ENCODE measurements around the gene MEF2B. TPM values are rescaled to one million over a fixed set of nuclear protein-coding genes. Genes with fewer than 3 reads are reported as not detected.

MEF2B gene
- total RNA-seq: 1 to 10 TPM; 3.9 to 4.3 TPM

GRCh38 chr19:19170053-19170872 is at the start of gene MEF2B:
Gene MEF2B (minus strand): TSS chr19:19170263. CDS start chr19:19150735, 19,528 bp downstream.
- H3K36me3 Mint-ChIP-seq: no peaks in the 10 kb centered on the region
- H3K27ac Mint-ChIP-seq: no peak within 1 kb of the TSS
- H3K4me3 Mint-ChIP-seq: peak within 1 kb of the TSS; percentile 1
- no peaks in the 10 kb centered on the region for H3K27me3 Mint-ChIP-seq
- peaks cover 13% of the 10 kb centered on the region for H3K4me1 Mint-ChIP-seq (ENCODE audit: low read depth)
- CTCF ChIA-PET: interaction anchor here (1.2 kb wide), 1 partner anchor 24 kb away, joined by 5 read pairs; no protein-coding TSS in a partner anchor
- H3K9me3 Mint-ChIP-seq: no peaks in the 10 kb centered on the region
- peak; percentile 83 for DNase-seq
- POLR2A ChIA-PET: no interaction called here
- intact Hi-C loops (cut with micrococcal nuclease): loop anchor here (5.0 kb wide), 1 partner anchor 57 kb away; no protein-coding TSS in a partner anchor

GRCh38 chr19:19218911-19219310 is 48.8 kb upstream of the MEF2B start:
- Mint-ChIP-seq H3K27me3 (peaks cover 20% of the 10 kb centered on the region), H3K4me1 (ENCODE audit: low read depth) (no peaks in the 10 kb centered on the region), H3K4me3 (no peak overlapping the region), H3K36me3 (no peaks in the 10 kb centered on the region), H3K27ac (no peak overlapping the region), H3K9me3 (no peaks in the 10 kb centered on the region)
- intact Hi-C loops (cut with micrococcal nuclease): no loop called here
- DNase-seq: no peak
- POLR2A ChIA-PET: no interaction called here
- CTCF ChIA-PET: no interaction called here

- intact Hi-C loops (cut with micrococcal nuclease): no loop called here
- no peak for DNase-seq
- H3K27ac Mint-ChIP-seq: no peak overlapping the region
- ChIA-PET POLR2A (no interaction called here), CTCF (interaction anchor here (0.5 to 1.2 kb wide), 4 partner anchors 8 to 1210 kb away, joined by 3 read pairs; no protein-coding TSS in a partner anchor)
- H3K27me3 Mint-ChIP-seq: peaks cover 37% of the 10 kb centered on the region
- H3K9me3 Mint-ChIP-seq: no peaks in the 10 kb centered on the region
- peaks cover 3% of the 10 kb centered on the region for H3K4me1 Mint-ChIP-seq (ENCODE audit: low read depth)
- H3K4me3 Mint-ChIP-seq: no peak overlapping the region
- no peaks in the 10 kb centered on the region for H3K36me3 Mint-ChIP-seq
Measured at GRCh38 chr19:19217099-19217498, 47.0 kb upstream of the MEF2B start.

- DNase-seq: no peak
- no peaks in the 10 kb centered on the region for H3K9me3 Mint-ChIP-seq
- no peak overlapping the region for H3K27ac Mint-ChIP-seq
- CTCF ChIA-PET: interaction anchor here (1.2 kb wide), 1 partner anchor 146 kb away, joined by 3 read pairs; no protein-coding TSS in a partner anchor
- H3K27me3 Mint-ChIP-seq: peaks cover 43% of the 10 kb centered on the region
- POLR2A ChIA-PET: no interaction called here
- intact Hi-C loops (cut with micrococcal nuclease): no loop called here
- no peak overlapping the region for H3K4me3 Mint-ChIP-seq
- peaks cover 3% of the 10 kb centered on the region for H3K4me1 Mint-ChIP-seq (ENCODE audit: low read depth)
- H3K36me3 Mint-ChIP-seq: no peaks in the 10 kb centered on the region
Measured at GRCh38 chr19:19215792-19216191, 45.7 kb upstream of the MEF2B start.

- Mint-ChIP-seq H3K4me1 (ENCODE audit: low read depth) (peaks cover 3% of the 10 kb centered on the region), H3K27ac (no peak overlapping the region), H3K9me3 (no peaks in the 10 kb centered on the region), H3K27me3 (peaks cover 45% of the 10 kb centered on the region), H3K4me3 (no peak overlapping the region), H3K36me3 (no peaks in the 10 kb centered on the region)
- CTCF ChIA-PET: interaction anchor here (1.1 kb wide), 1 partner anchor 11 kb away, joined by 3 read pairs; no protein-coding TSS in a partner anchor
- POLR2A ChIA-PET: no interaction called here
- DNase-seq: peak; percentile 50
- intact Hi-C loops (cut with micrococcal nuclease): no loop called here
Measured at GRCh38 chr19:19214892-19215291, 44.8 kb upstream of the MEF2B start.

GRCh38 chr19:19214159-19214490 is 44.1 kb upstream of the MEF2B start:
- H3K36me3 Mint-ChIP-seq: no peaks in the 10 kb centered on the region

GRCh38 chr19:19213426-19214158 is 43.5 kb upstream of the MEF2B start:
- POLR2A ChIA-PET: no interaction called here
- Mint-ChIP-seq H3K27ac (no peak overlapping the region), H3K4me3 (no peak overlapping the region), H3K4me1 (ENCODE audit: low read depth) (peaks cover 3% of the 10 kb centered on the region), H3K27me3 (peaks cover 45% of the 10 kb centered on the region), H3K9me3 (no peaks in the 10 kb centered on the region), H3K36me3 (no peaks in the 10 kb centered on the region)
- intact Hi-C loops (cut with micrococcal nuclease): no loop called here
- CTCF ChIA-PET: interaction anchor here (1.0 to 1.7 kb wide), 3 partner anchors 11 to 39 kb away, joined by 3 to 6 read pairs (median 4); partner anchors contain the start of gene NR2C2AP
- DNase-seq: no peak

More at GRCh38 chr19:19214159-19214490, 44.1 kb upstream of the MEF2B start:
- Mint-ChIP-seq H3K4me1 (ENCODE audit: low read depth) (peaks cover 3% of the 10 kb centered on the region), H3K27me3 (peaks cover 45% of the 10 kb centered on the region), H3K9me3 (no peaks in the 10 kb centered on the region), H3K4me3 (no peak overlapping the region), H3K27ac (no peak overlapping the region)
- no peak for DNase-seq
- intact Hi-C loops (cut with micrococcal nuclease): no loop called here
- CTCF ChIA-PET: interaction anchor here (1.0 to 1.7 kb wide), 3 partner anchors 11 to 39 kb away, joined by 3 to 6 read pairs (median 4); partner anchors contain the start of gene NR2C2AP
- POLR2A ChIA-PET: no interaction called here

- POLR2A ChIA-PET: no interaction called here
- intact Hi-C loops (cut with micrococcal nuclease): no loop called here
- Mint-ChIP-seq H3K27ac (no peak overlapping the region), H3K4me1 (ENCODE audit: low read depth) (peaks cover 4% of the 10 kb centered on the region), H3K27me3 (peaks cover 45% of the 10 kb centered on the region), H3K4me3 (no peak overlapping the region), H3K36me3 (no peaks in the 10 kb centered on the region), H3K9me3 (no peaks in the 10 kb centered on the region)
- CTCF ChIA-PET: interaction anchor here (1.6 to 1.7 kb wide), 2 partner anchors 10 to 12 kb away, joined by 4 to 6 read pairs; partner anchors contain the start of gene NR2C2AP
- no peak for DNase-seq
Measured at GRCh38 chr19:19212916-19213315, 42.9 kb upstream of the MEF2B start.

GRCh38 chr19:19211499-19212420 is 41.7 kb upstream of the MEF2B start, which contains the start of gene NCAN:
Gene NCAN (plus strand): TSS chr19:19211958. CDS start chr19:19216954, 4,996 bp downstream.
- intact Hi-C loops (cut with micrococcal nuclease): no loop called here
- peaks cover 15% of the 10 kb centered on the region for H3K4me1 Mint-ChIP-seq (ENCODE audit: low read depth)
- no peaks in the 10 kb centered on the region for H3K9me3 Mint-ChIP-seq
- no peak within 1 kb of the TSS for H3K27ac Mint-ChIP-seq
- H3K36me3 Mint-ChIP-seq: no peaks in the 10 kb centered on the region
- no peak within 1 kb of the TSS for H3K4me3 Mint-ChIP-seq
- POLR2A ChIA-PET: interaction anchor here (0.6 kb wide), 1 partner anchor 210 kb away, joined by 3 read pairs; no protein-coding TSS in a partner anchor
- CTCF ChIA-PET: interaction anchor here (0.7 kb wide), 1 partner anchor 9 kb away, joined by 3 read pairs; no protein-coding TSS in a partner anchor
- DNase-seq: no peak
- peaks cover 45% of the 10 kb centered on the region for H3K27me3 Mint-ChIP-seq

- no peak for DNase-seq
- peaks cover 29% of the 10 kb centered on the region for H3K27me3 Mint-ChIP-seq
- no peaks in the 10 kb centered on the region for H3K9me3 Mint-ChIP-seq
- peaks cover 16% of the 10 kb centered on the region for H3K4me1 Mint-ChIP-seq (ENCODE audit: low read depth)
- ChIA-PET CTCF (no interaction called here), POLR2A (no interaction called here)
- H3K27ac Mint-ChIP-seq: no peak overlapping the region
- H3K4me3 Mint-ChIP-seq: no peak overlapping the region
- H3K36me3 Mint-ChIP-seq: no peaks in the 10 kb centered on the region
- intact Hi-C loops (cut with micrococcal nuclease): no loop called here
Measured at GRCh38 chr19:19209372-19209771, 39.3 kb upstream of the MEF2B start.
